ENCODE data around the gene TIMP2. TPM values are rescaled to one million over a fixed set of nuclear protein-coding genes. Genes with fewer than 3 reads are reported as not detected.

Gene TIMP2
- total and polyA plus RNA-seq, 2 of the 8 experiments (the other 6 are each of a cell fraction or from before 2014, with no cell fraction given): 18.2 to 43.3 TPM

DNA sequence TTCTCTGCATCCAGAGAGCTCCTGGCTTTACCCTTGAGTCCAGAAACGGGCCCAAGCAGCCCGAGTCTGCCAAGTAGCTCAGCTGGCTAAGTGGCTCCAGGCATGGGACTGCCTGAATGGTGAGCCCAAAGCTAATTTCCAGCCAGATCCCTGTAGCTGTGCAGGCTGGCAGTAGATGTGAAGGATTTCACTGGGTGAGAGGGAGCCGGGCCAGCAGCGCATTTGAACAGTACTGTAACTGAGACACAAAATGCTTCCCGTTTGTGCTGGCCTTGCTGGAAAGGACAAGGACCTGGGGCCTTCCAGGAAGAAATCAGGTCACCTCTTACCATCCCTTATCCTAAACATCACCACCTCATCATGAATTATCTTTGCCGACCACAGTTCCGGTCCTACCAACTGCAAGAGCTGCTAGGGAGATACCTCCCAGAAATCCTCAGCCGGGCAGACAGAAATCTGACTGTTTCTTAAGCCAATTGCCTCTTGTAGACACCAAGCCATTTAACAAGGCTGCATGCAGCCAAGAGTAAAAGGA is 3.7 kb downstream of the TIMP2 start (continued):
- TF ChIP-seq, protein P1, sequence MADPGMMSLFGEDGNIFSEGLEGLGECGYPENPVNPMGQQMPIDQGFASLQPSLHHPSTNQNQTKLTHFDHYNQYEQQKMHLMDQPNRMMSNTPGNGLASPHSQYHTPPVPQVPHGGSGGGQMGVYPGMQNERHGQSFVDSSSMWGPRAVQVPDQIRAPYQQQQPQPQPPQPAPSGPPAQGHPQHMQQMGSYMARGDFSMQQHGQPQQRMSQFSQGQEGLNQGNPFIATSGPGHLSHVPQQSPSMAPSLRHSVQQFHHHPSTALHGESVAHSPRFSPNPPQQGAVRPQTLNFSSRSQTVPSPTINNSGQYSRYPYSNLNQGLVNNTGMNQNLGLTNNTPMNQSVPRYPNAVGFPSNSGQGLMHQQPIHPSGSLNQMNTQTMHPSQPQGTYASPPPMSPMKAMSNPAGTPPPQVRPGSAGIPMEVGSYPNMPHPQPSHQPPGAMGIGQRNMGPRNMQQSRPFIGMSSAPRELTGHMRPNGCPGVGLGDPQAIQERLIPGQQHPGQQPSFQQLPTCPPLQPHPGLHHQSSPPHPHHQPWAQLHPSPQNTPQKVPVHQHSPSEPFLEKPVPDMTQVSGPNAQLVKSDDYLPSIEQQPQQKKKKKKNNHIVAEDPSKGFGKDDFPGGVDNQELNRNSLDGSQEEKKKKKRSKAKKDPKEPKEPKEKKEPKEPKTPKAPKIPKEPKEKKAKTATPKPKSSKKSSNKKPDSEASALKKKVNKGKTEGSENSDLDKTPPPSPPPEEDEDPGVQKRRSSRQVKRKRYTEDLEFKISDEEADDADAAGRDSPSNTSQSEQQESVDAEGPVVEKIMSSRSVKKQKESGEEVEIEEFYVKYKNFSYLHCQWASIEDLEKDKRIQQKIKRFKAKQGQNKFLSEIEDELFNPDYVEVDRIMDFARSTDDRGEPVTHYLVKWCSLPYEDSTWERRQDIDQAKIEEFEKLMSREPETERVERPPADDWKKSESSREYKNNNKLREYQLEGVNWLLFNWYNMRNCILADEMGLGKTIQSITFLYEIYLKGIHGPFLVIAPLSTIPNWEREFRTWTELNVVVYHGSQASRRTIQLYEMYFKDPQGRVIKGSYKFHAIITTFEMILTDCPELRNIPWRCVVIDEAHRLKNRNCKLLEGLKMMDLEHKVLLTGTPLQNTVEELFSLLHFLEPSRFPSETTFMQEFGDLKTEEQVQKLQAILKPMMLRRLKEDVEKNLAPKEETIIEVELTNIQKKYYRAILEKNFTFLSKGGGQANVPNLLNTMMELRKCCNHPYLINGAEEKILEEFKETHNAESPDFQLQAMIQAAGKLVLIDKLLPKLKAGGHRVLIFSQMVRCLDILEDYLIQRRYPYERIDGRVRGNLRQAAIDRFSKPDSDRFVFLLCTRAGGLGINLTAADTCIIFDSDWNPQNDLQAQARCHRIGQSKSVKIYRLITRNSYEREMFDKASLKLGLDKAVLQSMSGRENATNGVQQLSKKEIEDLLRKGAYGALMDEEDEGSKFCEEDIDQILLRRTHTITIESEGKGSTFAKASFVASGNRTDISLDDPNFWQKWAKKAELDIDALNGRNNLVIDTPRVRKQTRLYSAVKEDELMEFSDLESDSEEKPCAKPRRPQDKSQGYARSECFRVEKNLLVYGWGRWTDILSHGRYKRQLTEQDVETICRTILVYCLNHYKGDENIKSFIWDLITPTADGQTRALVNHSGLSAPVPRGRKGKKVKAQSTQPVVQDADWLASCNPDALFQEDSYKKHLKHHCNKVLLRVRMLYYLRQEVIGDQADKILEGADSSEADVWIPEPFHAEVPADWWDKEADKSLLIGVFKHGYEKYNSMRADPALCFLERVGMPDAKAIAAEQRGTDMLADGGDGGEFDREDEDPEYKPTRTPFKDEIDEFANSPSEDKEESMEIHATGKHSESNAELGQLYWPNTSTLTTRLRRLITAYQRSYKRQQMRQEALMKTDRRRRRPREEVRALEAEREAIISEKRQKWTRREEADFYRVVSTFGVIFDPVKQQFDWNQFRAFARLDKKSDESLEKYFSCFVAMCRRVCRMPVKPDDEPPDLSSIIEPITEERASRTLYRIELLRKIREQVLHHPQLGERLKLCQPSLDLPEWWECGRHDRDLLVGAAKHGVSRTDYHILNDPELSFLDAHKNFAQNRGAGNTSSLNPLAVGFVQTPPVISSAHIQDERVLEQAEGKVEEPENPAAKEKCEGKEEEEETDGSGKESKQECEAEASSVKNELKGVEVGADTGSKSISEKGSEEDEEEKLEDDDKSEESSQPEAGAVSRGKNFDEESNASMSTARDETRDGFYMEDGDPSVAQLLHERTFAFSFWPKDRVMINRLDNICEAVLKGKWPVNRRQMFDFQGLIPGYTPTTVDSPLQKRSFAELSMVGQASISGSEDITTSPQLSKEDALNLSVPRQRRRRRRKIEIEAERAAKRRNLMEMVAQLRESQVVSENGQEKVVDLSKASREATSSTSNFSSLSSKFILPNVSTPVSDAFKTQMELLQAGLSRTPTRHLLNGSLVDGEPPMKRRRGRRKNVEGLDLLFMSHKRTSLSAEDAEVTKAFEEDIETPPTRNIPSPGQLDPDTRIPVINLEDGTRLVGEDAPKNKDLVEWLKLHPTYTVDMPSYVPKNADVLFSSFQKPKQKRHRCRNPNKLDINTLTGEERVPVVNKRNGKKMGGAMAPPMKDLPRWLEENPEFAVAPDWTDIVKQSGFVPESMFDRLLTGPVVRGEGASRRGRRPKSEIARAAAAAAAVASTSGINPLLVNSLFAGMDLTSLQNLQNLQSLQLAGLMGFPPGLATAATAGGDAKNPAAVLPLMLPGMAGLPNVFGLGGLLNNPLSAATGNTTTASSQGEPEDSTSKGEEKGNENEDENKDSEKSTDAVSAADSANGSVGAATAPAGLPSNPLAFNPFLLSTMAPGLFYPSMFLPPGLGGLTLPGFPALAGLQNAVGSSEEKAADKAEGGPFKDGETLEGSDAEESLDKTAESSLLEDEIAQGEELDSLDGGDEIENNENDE (IDR thresholded peaks at IDR 0.05; ENCODE audit: insufficient replicate concordance, low read length): no peak

Measured in H1 (cell line).